PC-9 (cell line): ENCODE data around the gene FBLN2. TPM values are rescaled to one million over a fixed set of nuclear protein-coding genes. Genes with fewer than 3 reads are reported as not detected.

Source experiments
- BruUV-seq: library from RNA; stranded (reverse); fragments of 400-500 nt; replicated peaks from 2 replicates; lab custom pipeline; 2021; lab: Mats Ljungman, UMichigan
- CTCF ChIA-PET: fragments of 300-600 bp; sonication (Branson Sonifier 250); formaldehyde crosslinking; loops from one replicate; lab custom pipeline; 2022; ENCODE audit warnings: antibody characterized with exemption; lab: Charles Lee
- POLR2A ChIA-PET: fragments of 300-600 bp; sonication (Branson Sonifier 250); formaldehyde crosslinking; loops from one replicate; lab custom pipeline; 2022; ENCODE audit warnings: antibody characterized with exemption; ENCODE audit not compliant: unreplicated experiment; lab: Charles Lee
- DNase-seq, 2 experiments: peaks; one replicate each; pipeline versions ENCODE4 v3.0.0 to v3.0.0-alpha.2; 2015 to 2022; ENCODE audit warnings: mixed read lengths in 1 of 2
- H2AFZ ChIP-seq: fragments of 200-600 bp; sonication (generic); 2 replicates; pipeline ENCODE4 v1.8.1; 2017; ENCODE audit warnings: antibody characterized with exemption
- H3F3A ChIP-seq: fragments of 200-600 bp; sonication (generic); 2 replicates; pipeline ENCODE4 v1.8.1; 2017; ENCODE audit warnings: antibody characterized with exemption, mild to moderate bottlenecking, low read depth; ENCODE audit not compliant: insufficient read depth
- H3K27ac ChIP-seq: fragments of 200-600 bp; sonication (generic); 2 replicates; pipeline ENCODE4 v1.6.1; 2016; ENCODE audit warnings: mixed run types
- H3K27me3 ChIP-seq: fragments of 200-600 bp; sonication (generic); 2 replicates; pipeline ENCODE4 v1.6.1; 2016; ENCODE audit warnings: low read depth, mixed run types; ENCODE audit not compliant: insufficient read depth
- H3K36me3 ChIP-seq: fragments of 200-600 bp; sonication (generic); 2 replicates; pipeline ENCODE4 v1.6.1; 2016; ENCODE audit warnings: low read depth, mixed run types
- H3K4me1 ChIP-seq: fragments of 200-600 bp; sonication (generic); replicated peaks from 2 replicates; pipeline ENCODE4 v1.6.1; 2016; ENCODE audit warnings: mixed run types; ENCODE audit not compliant: insufficient read depth
- H3K4me2 ChIP-seq: fragments of 200-600 bp; sonication (generic); 2 replicates; pipeline ENCODE4 v1.6.1; 2017; ENCODE audit warnings: mixed run types
- H3K4me3 ChIP-seq: fragments of 200-600 bp; sonication (generic); 2 replicates; pipeline ENCODE4 v1.6.1; 2016; ENCODE audit warnings: mixed run types
- H3K79me2 ChIP-seq: fragments of 200-600 bp; sonication (generic); 2 replicates; pipeline ENCODE4 v1.6.1; 2017; ENCODE audit warnings: low read depth, mixed run types
- H3K9me2 ChIP-seq: fragments of 200-600 bp; sonication (generic); 2 replicates; pipeline ENCODE4 v1.8.1; 2017; ENCODE audit warnings: mild to moderate bottlenecking; ENCODE audit not compliant: insufficient read depth
- H3K9me3 ChIP-seq: fragments of 200-600 bp; sonication (generic); 2 replicates; pipeline ENCODE4 v1.8.1; 2016; ENCODE audit warnings: low read depth; ENCODE audit not compliant: insufficient read depth
- H4K20me1 ChIP-seq: fragments of 200-600 bp; sonication (generic); 2 replicates; pipeline ENCODE4 v1.8.1; 2017; ENCODE audit not compliant: insufficient read depth
- EZH2 ChIP-seq: fragments of 200-600 bp; sonication (generic); IDR thresholded peaks from 2 replicates; pipeline ENCODE4 v1.8.0; 2017; ENCODE audit warnings: antibody characterized with exemption, low read depth
- intact Hi-C: fragments of 100-400 bp; cut with micrococcal nuclease; formaldehyde crosslinking; loops from one replicate; pipeline ENCODE4 v1.10.0; 2022; ENCODE audit not compliant: unreplicated experiment
- total RNA-seq: library from RNA; stranded (reverse); gene quantifications from 2 replicates; pipeline ENCODE4 v1.2.3, GENCODE V29; 2021
- TF ChIP-seq, protein P1 (sequence below): fragments of 200-600 bp; sonication (generic); conservative IDR thresholded peaks from 2 replicates; pipeline ENCODE4 v1.6.1; 2017; ENCODE audit warnings: mixed run types, antibody characterized with exemption, mild to moderate bottlenecking, moderate library complexity

FBLN2 gene
- total RNA-seq, 1 experiment from 2014 or later: 0.57 TPM

- no peak overlapping the region for H3K4me3 ChIP-seq
- no peak for TF ChIP-seq EZH2
- TF ChIP-seq, protein P1, sequence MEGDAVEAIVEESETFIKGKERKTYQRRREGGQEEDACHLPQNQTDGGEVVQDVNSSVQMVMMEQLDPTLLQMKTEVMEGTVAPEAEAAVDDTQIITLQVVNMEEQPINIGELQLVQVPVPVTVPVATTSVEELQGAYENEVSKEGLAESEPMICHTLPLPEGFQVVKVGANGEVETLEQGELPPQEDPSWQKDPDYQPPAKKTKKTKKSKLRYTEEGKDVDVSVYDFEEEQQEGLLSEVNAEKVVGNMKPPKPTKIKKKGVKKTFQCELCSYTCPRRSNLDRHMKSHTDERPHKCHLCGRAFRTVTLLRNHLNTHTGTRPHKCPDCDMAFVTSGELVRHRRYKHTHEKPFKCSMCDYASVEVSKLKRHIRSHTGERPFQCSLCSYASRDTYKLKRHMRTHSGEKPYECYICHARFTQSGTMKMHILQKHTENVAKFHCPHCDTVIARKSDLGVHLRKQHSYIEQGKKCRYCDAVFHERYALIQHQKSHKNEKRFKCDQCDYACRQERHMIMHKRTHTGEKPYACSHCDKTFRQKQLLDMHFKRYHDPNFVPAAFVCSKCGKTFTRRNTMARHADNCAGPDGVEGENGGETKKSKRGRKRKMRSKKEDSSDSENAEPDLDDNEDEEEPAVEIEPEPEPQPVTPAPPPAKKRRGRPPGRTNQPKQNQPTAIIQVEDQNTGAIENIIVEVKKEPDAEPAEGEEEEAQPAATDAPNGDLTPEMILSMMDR: no peak
- no peaks in the 10 kb centered on the region for H3K27me3 ChIP-seq
- peaks cover 40% of the 10 kb centered on the region for H3F3A ChIP-seq
- H4K20me1 ChIP-seq: no peaks in the 10 kb centered on the region
- intact Hi-C loops: loop anchor here (2.0 kb wide), 1 partner anchor 93 kb away; no protein-coding TSS in a partner anchor
- no TSS peak for BruUV-seq
- peak overlapping the region; percentile 53 for H3K27ac ChIP-seq
- peaks cover 64% of the 10 kb centered on the region for H3K4me1 ChIP-seq
- CTCF ChIA-PET: interaction anchor here (0.5 kb wide), 1 partner anchor 139 kb away, joined by 4 read pairs; no protein-coding TSS in a partner anchor
- no peaks in the 10 kb centered on the region for H3K36me3 ChIP-seq
- peak; percentile 52 to 92 for DNase-seq
- H3K79me2 ChIP-seq: no peaks in the 10 kb centered on the region
- POLR2A ChIA-PET: interaction anchor here (0.6 to 0.7 kb wide), 3 partner anchors 25 to 540 kb away, joined by 4 to 10 read pairs (median 9); partner anchors contain the start of gene HDAC11
- no peak overlapping the region for H2AFZ ChIP-seq
- no peaks in the 10 kb centered on the region for H3K9me2 ChIP-seq
- no peaks in the 10 kb centered on the region for H3K9me3 ChIP-seq
- peak overlapping the region; percentile 57 for H3K4me2 ChIP-seq
These were observed 41.2 kb upstream of the FBLN2 start for GRCh38 chr3:13507570-13508339.

DNA sequence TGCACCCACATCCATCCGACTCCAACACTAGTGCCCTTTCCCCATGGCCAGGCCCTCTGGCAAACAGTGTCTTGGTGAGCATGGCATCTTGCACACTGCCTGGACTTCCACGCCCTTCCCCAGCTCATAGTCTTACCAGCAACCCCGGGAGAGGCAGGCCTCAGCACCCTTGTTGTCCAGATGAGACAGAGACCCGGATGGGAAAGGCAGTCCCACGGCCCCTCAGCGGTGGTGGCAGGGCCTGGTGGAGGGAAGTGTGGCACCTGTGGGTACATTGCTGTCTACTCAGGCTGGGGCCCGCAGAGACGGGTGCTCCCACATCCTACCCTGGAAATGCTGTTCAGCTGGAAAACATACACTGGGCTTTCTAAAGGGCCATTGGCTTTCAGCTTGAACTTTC lies 40.4 kb upstream of the FBLN2 start:
- POLR2A ChIA-PET: no interaction called here
- no peaks in the 10 kb centered on the region for H3K36me3 ChIP-seq
- intact Hi-C loops: no loop called here
- H2AFZ ChIP-seq: no peak overlapping the region
- peaks cover 37% of the 10 kb centered on the region for H3F3A ChIP-seq
- H3K27me3 ChIP-seq: no peaks in the 10 kb centered on the region
- H3K27ac ChIP-seq: no peak overlapping the region
- H3K4me2 ChIP-seq: peak overlapping the region; percentile 57
- no peaks in the 10 kb centered on the region for H3K9me3 ChIP-seq
- CTCF ChIA-PET: no interaction called here
- no peak overlapping the region for H3K4me3 ChIP-seq
- no peaks in the 10 kb centered on the region for H3K79me2 ChIP-seq
- H4K20me1 ChIP-seq: no peaks in the 10 kb centered on the region
- no peak for DNase-seq
- no TSS peak for BruUV-seq
- TF ChIP-seq, protein P1: no peak
- TF ChIP-seq EZH2: no peak
- H3K9me2 ChIP-seq: no peaks in the 10 kb centered on the region
- peaks cover 71% of the 10 kb centered on the region for H3K4me1 ChIP-seq

GRCh38 chr3:13509059-13509815 lies 39.7 kb upstream of the FBLN2 start:
- no TSS peak for BruUV-seq

More at GRCh38 chr3:13509059-13509815, 39.7 kb upstream of the FBLN2 start:
- ChIA-PET CTCF (no interaction called here), POLR2A (no interaction called here)
- Histone ChIP-seq H3K9me2 (no peaks in the 10 kb centered on the region), H3K79me2 (no peaks in the 10 kb centered on the region), H3K36me3 (no peaks in the 10 kb centered on the region), H3K9me3 (no peaks in the 10 kb centered on the region), H4K20me1 (no peaks in the 10 kb centered on the region), H3F3A (peaks cover 37% of the 10 kb centered on the region), H3K4me1 (peaks cover 72% of the 10 kb centered on the region), H3K4me3 (no peak overlapping the region), H3K4me2 (no peak overlapping the region; the same call in 1 of the 2 replicates), H2AFZ (no peak overlapping the region), H3K27ac (no peak overlapping the region), H3K27me3 (no peaks in the 10 kb centered on the region)
- TF ChIP-seq, protein P1: no peak
- no peak for TF ChIP-seq EZH2
- intact Hi-C loops: no loop called here
- DNase-seq: no peak
